EL (cell line): ENCODE data around the gene LRRC2.
"Not testable (repeated sequence)": the region's sequence is repeated elsewhere in the genome, so short reads cannot be mapped to it uniquely, and the experiment has no call there.

Source experiments
- DNase-seq: peaks from one replicate; pipeline ENCODE4 v3.0.0-alpha.2; 2016

Gene LRRC2

DNA sequence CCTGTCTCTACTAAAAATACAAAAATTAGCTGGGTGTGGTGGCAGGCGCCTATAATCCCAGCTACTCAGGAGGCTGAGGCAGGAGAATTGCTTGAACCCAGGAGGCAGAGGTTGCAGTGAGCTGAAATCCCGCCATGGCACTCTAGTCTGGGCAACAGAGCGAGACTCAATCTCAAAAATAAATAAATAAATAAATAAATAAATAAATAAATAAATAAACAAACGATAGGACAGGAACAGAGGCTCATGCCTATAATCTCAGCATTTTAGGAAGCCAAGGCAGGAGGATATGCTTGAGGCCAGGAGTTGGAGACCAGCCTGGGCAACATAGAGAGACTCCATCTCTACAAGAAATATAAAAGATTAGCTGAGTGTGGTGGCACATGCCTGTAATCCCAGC is 43.9 kb downstream of the LRRC2 start:
- DNase-seq = not testable (repeated sequence)

DNA sequence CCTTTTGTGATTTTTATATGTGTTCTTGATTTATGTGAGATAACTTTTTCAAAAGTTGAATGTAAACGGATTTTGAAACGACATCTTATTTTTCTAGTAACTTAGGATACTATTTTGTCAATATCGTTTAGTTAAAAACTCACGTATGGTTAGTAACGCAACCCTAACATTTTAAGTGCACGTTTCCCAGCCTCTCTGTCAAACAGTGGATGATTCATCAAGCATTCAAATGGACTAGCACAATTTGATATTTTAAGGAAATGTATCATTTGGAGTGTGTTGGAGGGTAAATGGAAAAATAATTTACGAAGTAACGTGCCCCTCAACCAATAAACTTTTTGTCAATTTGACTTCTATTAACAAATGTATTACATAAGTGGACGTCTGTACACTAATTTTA is 45.0 kb downstream of the LRRC2 start:
- no peak for DNase-seq

DNA sequence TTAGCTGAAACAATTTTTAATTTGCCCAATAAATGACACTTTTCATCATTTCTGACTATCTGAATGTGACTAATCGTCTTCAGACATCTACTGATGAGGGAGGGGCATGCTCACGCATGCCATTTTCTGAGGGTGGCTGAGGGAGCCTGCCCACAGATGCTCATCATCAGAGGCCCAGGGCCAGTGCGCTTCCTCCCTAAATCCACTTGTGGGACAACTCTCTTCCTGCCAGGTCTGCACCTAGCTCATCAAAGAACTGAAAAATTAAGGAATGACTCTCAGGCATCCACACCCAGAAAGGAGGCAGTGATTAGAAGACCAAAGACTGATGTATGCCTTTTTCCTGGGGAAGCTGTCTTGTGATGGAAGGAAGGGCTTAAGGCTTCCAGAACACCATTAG is 45.6 kb downstream of the LRRC2 start:
- no peak for DNase-seq

DNA sequence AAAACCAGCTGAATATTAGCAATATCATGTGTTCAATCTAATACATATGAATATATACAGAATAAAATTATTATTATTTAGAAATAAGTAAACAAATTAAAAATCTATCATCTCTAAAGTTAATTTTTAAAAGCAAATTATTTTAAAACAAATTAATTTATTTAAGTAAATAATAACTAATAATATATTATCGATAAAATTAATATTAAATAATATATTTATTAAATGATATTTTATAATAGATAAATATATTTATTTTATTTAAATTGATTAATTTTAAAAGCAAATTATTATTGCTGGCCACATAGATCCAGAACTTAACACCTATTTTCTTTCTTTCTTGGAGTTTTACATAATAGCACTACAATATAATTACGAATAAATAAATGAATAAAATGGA is 46.1 kb downstream of the LRRC2 start:
- DNase-seq = no peak

DNA sequence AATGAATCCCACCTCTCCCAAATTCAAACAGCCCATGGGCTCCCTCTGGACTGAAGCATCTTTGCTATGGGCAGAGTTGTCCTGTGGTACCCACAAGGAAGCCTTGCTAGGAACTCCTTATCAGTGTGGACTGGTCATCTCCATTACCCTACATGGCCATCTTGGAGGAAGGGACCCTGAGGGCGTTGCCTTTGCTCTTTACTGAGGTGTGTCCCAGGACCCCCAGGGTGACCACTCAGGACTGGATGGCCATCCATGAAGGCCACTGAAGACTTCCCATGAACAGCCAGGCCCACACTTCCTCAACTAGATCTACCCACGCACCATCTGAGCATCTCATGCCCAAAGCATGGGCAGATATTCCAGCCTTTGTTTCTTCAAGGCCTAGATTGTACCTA is 48.3 kb downstream of the LRRC2 start:
- DNase-seq = no peak

DNA sequence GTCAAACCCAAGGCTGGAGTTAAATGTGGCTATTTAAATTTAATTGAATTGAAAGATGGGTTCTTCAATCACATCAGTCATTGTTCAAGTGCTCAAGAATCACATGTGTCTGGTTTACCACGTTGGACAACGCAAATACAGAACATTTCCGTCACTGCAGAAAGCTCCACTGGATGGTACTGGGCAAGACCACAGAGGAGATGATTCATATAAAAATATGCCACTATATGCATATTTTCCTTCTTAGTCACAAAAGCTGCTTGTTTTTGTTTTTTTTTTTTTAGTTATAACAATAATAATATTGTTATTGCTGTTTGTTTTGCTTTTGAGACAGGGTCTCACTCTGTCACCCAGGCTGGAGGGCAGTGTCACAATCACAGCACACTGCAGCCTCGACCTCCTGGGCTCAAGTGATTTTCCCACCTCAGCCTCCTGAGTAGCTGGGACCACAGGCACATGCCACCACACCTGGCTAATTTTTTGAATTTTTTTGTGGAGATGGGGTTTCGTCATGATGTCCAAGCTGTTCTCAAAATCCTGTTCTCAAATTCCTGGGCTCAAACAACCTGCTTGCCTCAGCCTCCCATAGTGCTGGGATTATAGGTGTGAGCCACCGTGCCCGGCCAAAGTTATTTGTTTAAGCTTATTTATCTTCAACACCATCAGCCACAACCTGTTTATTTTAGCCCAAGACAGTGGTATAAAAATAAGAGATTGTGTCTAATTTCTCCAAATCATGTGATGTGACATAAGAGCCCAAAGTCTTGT is 48.9 kb downstream of the LRRC2 start:
- DNase-seq = peak; percentile 92

DNA sequence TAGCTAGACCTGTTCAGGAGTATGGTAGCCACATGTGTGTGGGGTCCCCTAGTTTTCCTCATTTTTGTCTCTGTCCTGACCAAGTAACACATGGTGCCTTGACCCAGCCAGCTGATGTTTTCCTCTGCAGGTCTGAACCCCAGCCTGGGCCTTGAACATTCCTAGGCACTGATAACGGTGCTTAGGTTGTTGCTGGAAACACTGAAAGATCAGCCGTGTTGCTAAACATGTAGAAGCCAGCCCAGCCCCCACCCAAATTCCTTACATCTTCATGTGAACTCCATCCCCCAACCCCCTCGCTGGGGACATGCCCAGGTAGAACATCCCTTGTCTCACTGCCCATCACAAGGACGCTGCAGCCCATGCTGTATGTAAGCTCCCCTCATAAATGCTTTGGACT is 49.6 kb downstream of the LRRC2 start:
- DNase-seq = no peak

DNA sequence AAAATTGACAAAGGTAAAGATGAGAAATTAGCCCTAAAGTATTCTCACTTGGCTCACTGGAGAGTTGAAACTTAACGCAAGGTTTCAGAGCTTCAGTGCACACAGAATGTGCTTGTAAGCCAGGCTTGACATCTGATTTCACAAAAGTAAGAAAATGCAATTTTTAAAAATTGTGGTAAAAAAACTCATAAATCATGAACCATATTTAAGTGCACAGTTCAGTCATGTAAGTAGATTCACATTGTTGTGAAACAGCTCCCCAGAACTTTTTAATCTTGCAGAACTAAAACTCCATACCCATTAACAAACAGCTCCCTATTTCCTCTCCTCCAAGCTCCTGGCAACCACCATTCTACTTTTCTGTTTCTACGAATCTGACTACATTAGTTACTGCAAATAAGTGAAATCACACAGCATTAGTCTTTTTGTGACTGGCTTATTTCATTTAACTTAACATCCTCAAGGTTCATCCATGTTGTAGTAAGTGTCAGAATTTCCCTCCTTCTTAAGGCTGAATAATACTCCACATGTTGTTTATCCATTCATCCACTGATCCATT is 53.8 kb downstream of the LRRC2 start:
- DNase-seq = no peak

DNA sequence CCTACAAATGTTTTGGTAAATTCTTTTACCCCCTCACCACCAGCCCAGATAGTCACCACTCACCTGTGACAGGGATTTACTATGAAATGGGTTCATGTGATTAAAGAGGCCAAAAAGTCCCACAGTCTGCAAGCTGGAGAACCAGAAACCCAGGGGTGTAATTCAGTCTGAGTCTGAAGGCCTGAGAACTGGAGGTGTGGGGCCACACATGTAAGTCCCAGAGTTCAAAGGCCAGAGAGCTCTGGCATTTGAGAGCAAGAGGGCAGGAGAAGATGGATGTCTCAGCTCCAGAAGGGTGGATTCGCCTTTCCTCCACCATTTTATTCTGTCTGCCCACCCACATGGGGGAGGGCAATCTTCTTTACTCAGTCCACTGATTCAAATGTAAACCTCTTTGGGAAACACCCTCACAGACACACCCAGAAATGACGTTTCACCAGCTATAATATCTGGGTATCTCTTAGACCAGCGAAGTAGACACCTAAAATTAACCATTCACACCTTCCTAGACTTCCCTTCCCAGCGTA is 56.4 kb downstream of the LRRC2 start:
- no peak for DNase-seq

DNA sequence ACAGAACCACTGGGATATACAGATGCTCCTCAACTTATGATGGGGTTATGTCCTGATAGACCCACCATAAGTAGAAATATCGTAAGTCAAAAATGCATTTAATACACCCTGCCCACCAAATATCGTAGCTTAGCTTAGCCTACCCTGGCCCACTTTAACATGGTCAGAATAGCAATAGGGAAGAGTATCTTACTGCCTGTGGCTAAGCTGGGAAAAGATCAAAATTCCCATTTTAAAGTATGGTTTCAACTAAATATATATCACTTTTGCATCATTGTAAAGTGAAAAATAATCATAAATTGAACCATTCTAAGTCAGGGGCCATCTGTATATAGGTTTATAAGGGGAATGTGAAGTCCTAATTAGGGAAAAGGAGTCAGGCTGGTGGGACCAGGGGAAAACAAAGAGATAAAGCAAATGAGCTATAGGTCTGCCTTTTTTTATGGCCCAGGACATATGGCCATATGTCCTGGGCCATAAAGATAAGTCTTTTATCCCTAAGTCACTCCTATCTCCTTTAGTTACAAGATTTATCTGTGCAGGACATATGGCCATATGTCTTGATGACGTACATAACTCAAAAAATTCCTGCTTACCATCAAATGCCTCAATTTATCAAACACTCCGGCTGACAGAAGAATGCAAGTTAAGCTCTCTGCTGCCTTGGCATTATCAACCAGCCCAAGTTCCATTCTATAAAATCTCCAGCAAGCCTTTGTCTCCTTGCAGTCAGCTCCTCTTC is 57.1 kb downstream of the LRRC2 start:
- no peak for DNase-seq

DNA sequence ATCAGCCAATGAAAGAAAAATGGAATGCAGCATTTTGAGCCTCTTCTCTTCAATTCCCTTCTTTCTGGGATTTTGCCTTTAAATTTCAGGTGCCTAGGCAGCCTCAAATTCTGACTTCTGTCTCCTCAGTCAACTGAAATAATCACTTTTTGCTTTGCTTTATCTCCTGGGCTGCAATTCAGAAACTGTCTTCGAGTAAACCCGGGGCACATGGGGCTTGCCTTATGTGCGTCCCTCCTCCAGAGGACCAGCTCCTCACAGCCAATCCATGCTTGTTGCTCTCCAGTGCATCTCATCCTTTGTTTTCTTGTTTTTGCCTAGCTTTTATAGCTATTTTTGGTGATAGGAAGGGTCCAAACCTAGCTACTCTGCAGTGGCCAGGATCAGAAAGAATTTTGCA is 59.6 kb downstream of the LRRC2 start:
- no peak for DNase-seq

DNA sequence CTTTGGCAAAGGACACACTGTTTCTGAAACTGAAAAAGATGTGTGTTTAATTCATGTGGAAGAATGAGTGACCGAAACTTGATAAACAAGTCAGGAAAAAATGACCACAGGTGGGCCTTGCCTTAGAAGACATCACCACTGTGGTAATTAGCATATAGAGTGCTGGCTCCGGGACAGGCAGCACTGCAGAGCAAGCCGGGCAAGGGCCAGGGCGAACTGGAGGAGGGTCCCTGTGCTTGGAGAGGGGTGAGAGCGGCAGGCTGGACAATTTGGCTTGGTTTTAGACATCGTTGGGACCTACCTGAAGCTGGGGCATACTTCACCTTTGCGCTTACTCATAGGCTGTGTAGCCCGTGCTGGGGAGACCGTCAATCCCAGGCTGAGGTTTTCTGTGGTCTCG is 60.1 kb downstream of the LRRC2 start:
- no peak for DNase-seq

DNA sequence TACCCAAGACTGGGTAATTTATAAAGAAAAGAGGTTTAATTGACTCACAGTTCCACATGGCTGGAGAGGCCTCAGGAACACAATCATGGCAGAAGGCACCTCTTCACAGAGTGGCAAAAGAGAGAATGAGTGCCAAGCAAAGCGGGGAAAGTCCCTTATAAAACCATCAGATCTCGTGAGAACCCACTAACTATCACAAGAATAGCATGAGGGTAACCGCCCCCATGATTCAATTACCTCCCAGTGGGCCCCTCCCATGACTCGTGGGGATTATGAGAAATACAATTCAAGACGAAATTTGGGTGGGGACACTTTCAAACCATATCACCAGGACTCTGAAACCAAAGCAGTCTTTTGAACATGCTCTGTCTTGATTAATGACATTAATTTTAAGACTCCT is 61.3 kb downstream of the LRRC2 start:
- DNase-seq = no peak

DNA sequence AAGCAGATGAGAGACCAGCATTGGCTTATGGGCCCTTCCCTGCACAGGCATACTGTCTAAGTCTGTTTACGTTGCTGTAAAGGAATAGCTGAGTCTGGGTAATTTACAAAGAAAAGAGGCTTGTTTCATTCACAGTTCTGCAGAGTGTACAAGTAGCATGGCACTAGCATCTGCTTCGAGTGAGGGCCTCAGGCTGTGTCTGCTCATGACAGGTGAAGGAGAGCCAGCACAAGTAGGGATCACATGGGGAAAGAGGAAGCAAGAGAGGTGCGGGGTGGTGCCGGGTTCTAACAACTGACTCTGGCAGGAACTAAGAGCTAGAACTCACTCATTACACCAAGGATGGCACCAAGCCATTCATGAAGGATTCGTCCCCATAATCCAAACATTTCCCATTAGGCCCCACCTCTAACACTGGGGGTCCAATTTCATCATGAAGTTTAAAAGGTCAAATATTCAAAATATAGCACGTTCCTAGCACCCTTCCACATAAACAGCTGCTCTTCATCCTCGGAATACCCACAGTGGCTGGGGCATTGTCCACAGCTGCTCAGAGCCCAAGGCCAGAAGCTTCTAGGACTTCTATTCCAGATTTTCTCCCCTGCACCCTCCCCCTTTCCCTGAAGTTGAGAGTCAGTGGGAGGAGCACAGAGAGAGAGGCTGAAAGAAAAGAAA is 62.8 kb downstream of the LRRC2 start:
- no peak for DNase-seq

DNA sequence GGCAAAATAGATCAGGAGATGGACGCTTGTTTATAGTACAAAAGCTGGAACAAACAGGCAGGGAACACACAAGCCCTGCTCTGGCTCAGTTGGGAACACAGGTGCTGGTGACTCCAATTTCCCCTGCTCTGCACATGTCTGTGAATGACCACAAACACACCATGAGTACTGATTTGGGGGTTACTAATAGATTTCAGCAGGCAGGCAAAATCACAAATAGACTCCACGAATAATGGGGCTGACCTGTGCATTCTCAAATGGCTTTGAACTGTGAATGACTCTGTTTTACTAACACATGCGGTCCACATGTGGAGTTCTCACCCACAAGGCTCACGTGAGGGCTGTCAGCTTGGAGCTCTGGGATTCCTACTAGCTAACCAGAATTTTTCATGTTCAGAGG is 64.4 kb downstream of the LRRC2 start:
- no peak for DNase-seq

DNA sequence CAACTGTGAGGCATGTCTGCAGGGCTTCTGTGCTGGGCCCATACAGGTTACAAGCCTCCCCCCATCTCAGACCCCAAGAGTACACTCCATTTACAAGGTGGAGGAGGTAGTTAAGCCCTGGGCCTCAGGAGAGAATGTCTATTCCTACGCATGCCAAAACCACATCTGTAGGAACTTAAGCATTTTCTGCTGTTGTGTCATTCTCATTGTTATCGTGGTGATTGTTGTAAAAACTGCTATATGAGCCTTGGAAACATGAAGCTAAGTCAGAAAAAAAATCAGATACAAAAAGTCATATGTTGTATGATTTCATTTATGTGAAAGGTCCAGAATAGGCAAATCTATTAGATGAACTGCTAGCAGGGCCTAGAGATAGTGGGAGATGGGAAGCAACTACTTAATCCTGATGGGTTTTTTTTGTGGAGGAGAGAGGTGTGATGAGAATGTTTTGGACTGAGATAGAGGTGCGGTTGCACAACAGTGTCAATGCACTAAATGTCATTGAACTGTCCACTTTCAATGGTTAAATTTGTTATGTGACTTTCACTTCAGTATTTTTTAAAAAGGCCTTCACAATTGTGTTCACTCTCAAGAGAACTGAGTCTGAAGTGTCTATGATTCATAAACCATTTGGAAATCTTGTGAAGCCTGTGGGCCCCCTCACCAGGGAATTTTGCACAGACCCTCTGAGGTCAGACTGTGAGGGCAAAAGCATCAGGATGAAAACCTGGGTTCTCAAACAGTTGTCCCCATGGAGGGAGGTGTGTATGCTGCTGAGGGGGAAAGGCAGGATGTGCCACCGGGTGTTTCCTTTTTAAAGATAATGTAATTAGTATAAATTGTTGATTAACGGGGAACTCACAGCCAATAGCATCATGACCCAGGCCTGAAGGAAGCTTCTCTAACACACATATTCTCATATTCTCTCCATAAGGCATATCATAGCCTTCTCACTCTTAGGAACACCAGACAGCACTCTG is 65.2 kb downstream of the LRRC2 start:
- peak; percentile 57 for DNase-seq

DNA sequence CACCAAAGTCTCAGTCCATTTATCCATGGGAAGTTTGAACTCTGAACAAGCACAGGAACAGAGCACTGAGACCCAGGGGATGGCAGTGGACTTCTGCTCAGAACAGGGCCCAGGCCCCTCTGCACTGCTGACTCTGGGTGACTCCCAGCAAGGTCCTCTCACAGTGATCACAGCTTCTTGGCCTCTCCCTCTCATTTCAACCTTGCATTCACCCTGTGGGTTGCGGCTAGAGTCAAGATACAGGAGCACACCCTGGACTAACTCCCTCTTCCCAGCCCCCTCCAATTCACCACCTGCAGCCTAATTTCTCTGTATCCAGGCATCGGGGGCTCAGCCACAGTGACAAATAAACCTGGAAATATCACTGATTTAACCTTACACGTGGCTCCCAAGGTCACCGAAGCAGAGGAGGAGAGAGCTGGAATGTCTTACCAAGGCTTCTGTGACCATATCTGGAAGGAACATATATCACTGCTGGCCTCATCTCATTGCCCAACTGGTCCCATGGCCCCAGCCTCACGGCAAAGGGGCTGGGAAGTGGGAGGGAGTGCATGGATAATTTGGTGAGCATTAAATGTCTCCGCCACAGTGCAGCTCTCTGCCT is 67.1 kb downstream of the LRRC2 start:
- no peak for DNase-seq

DNA sequence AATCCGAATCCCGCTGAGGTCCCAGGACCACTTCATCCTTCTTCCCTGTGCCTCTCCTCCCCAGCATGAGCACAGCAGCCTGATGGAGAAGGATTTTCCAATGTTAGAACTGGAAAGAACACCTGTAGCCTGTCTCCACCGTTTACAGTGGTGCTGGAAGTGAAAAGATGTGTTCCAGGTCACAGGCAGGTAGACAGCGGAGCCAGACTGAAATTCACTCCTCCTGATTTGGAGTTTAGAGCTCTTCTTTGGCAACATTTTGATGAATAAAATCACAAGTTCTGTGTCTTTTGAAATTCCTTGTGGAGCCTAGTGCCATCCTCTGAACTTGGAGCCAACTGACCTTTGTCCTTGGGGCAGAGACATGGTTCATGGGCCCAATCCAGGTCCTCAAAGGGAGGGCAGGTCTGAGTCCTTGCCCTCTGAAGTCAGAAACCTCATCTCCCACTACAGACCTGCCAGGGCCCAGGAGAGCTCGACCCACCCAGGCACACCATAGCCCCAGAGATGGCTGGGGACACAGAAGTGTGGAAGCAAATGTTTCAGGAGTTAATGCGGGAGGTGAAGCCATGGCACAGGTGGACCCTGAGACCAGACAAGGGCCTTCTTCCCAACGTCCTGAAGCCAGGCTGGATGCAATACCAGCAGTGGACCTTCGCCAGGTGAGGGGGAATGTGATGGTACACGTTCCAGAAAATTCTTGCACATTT is 68.4 kb downstream of the LRRC2 start, which contains the start of gene RTP3:
Gene RTP3 (plus strand): TSS at position 421 of the 710 bp plus-strand sequence. CDS start 87 bp downstream, at position 508.
- DNase-seq = no peak

DNA sequence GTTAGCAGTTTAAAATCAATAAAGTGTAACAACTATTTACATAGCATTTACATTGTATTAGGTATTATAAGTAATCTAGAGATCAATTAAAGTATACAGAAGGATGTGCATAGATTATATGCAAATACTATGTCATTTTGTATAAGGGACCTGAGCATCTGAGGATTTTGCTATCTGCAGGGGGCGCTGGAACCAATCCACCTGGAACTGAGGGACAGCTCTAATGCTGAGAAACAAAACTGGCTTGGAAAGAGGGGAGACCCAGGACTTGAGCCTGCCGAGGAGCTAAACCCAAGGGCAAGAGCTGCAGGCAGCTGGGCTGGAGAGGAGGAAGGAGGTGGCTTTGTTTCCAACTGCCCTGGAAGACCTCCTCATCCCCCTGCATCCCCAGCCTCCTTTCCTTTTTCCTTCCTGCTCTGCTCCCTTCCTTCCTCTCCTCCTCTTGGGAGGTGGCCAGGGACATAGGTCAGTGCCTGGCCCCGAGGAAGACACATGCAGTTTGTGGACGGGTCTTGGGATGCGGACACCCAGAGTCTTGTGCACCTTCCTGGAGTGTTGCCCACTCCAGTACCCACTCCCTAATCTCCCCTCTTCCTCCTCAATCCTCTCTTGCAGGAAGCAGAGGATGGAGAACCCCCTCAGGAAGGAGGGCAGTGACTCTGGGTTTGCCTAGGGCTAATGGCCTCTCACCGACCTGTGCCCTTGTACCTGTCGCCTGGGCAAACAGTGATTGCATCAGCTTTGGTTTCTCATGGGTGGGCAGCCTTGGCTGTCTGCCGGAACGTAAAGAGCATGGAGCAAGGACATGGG is 69.2 kb downstream of the LRRC2 start:
- peak; percentile 41 for DNase-seq

DNA sequence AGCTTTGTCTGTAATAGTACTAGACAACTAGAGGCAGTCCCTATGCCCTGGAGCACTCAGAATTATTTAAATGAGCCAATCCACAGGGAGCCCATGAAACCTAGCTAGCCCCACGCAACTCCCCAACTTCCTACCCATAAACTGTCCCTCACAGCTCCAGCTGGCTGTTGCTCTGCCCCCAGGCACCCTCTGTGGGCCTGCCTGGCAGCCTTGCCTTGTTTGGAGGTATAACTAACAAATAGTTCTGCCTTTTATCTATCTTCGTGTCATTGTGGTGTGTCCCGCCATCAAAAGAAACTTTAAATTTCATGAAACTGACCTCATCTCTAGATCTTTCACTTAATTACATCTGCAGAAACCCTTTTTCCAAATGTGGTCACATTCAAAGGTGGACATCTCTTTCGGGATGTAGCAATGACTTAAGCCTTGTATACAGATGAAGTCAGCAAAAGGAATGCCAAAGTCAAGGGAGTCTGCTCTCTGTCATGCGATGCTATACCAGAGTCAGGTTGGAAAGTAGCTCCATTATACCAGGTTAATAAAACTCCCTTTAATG is 70.1 kb downstream of the LRRC2 start:
- peak; percentile 92 for DNase-seq
